Endometrium (tissue), 2 donors: ENCODE data around the gene RPL36A.

Experiments
- FAIRE-seq: peaks from 2 replicates; lab custom pipeline; 2012; peaks lifted over from hg19 to GRCh38; lab: Jason Lieb, UNC
- donor health status: control.
- donor health status: control.

RPL36A gene

DNA sequence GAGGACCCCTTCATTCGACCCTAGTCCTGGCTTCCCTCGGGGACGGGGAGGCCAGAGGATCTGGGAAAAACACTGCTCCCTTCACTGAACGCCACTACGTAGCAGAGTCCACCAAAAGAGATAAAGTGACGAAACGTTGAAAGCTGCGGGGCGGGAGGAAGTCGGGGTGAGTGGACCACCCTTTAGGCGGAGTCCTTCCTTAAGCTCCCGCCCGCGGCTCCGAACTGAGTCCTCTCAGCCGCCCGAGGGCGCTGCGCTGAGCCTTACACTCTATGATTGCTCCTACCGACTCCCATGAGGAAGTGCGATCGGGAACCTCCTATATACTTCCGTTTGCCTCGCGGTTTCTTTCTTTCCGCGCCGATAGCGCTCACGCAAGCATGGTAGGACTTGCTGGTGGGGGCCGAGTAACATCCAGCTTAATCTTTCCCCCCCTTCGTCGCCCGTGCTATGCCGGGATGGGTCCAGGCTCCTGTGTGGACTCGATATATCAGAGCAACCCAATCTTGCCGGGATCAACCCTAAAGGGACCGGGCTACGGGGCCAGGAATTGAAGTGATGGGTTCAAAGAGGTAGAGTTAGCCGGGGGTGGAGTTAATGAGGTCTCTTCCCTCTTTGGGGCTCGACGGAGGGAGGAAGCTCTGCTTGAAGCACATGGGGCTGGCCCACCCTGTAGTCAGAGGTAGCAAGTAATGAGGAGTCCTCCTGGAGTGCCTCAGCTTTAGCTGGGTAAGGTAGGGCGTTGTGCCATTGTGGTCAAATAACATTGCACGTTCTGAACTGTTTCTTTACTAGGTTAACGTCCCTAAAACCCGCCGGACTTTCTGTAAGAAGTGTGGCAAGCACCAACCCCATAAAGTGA is at the start of gene RPL36A:
TSS of gene RPL36A (plus strand) at position 348 of the 862 bp plus-strand sequence. CDS start at position 381, 33 bp downstream.
- FAIRE-seq: no peak

DNA sequence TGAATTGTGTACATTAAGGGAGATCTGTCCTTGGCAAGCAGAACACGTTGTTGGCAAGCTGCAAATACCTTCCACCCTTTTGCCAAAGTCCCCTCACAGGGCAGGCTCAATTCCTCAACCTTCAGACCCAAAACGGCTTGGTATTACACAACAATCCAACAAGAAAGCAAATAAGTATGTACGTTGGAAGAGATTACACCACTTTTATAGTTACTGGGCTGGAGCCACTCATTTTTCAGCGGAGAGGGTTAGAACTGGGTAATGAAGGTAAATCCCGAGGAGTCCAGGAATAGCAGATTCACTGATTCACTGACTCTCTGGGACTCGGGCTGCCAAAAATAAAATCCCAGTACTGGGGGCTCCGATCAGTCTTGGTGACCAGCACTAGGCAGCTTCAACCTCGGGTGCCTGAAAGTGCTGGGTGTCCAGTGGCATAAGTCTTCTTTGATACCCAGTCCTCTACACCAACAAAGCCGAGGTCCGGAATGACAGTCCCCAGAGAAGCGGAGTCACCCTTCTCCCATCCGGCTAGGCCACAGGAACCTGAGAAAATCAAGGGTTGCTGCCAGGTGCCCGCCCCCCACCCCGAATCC is 42.9 kb upstream of the RPL36A start:
- no peak for FAIRE-seq

DNA sequence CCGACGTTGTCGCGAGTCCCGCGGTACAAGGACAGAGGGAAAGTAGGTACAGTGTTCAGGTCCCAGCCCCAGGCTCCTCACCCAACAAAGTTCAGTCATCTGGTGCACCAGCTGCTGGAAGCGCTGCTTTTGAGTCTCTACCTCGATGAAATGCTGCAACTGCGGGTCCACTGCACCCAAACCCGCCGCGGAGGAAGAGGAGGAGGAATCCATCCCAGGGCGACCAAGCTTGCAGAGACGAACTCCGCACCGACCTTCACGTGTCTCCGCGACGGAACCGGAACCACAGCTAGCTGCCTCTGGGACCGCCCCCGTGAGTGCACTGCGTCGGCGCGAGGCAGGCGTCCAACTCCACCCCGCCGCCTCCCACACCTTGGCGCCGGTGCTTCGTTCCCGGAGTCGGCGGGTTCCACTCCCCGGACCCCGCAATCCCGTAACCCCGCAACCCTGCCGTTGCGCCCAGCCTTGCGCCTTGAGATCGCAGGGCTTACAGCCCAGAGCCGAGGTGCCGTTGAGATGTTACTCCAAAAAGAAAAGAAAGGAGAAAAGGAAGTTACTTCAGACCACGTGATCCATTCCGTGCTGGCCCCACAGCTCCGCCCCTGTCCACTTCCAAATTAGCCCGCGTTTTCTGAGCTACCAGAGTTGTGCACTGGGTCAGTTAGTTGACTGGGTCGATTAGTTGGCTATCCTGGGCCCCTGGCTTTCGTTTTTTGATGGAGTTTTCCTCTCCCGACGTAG is 42.2 kb upstream of the RPL36A start, which contains the start of gene TIMM8A:
TSS of gene TIMM8A (minus strand) at position 291 of the 741 bp plus-strand sequence. CDS start at position 213, 78 bp downstream.
- FAIRE-seq: no peak

DNA sequence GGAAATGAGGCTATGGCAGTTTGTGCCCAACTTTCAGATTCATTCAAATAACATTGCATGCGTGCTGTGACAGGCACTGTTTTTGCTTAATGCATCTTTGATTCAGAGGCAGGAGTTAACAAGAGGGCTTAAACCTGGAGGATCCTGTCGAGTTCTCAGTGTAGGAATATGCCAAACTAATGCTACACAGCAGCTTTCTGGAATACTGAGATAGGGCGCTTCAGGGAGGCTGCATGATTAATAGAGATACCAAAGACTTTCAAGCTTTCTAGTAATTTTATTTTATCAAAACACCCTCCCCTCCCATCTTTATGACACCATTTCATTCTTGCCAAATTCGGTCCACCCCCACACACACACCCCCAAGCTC is 41.6 kb upstream of the RPL36A start:
- FAIRE-seq: no peak

DNA sequence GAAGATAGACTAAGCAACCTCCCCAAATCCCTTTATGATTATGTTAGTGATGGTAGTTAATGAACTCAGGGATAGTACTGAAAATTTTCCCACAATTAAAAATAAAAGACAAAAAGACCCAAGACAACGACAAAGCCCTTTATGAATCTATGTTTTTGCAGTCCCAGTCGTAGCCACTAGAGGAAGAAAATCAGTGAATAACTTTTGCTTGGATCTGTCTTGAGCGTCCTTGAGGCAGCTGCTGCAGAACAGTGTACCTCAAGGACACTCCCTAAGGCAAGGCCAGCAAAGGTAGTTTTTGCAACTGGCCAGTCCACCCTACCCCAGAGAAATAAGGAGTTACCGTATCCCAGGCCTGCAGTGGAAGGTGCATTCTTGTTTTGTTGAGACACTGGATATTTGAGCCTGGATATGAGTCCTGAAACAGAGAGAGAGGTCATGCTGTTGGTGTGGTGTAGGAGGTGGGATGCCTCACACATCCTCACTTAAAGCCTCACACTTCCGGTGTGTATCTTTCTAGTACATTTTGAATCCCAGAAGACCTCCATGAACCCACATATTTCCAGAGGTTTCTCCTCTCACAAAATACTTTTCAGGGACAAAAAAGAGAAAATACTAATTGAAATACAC is 33.5 kb upstream of the RPL36A start:
- no peak for FAIRE-seq

DNA sequence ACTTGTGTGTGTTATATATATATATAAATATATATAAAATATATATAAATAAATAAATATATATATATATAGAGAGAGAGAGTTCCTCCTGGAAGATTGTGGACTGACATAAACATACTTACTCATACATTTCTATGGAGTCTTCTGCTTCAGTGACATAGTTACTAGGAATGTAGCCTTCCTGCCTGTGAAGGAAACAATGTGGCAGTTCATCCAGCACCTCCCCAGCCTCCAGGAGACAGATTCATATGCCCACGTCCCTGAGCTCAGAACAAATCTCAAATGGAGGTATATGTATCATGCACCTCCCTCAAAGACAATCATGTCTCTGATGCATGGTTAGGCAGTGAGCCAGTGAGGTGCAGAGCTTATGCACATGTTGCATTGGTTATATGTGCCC is 30.8 kb upstream of the RPL36A start:
- FAIRE-seq: no peak

DNA sequence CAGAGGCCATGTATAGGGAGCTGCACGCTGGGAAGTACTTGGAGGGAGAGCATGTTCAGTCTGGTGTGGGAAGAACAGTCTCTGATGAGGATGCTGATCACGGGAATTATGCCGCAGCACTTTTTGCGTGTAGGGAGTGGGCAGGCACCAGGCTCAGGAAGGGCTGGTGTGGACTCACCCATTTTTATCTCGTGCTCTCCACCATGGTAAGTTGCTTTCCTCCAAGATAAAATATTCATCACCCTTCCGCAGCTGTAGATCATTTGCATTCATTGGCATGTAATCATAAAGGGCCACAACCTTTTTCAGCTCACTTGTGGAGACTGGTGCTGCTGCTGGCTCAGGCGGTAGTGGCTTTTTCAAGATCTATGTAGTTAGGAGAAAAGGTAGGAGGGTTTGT is 30.4 kb upstream of the RPL36A start:
- FAIRE-seq: no peak

DNA sequence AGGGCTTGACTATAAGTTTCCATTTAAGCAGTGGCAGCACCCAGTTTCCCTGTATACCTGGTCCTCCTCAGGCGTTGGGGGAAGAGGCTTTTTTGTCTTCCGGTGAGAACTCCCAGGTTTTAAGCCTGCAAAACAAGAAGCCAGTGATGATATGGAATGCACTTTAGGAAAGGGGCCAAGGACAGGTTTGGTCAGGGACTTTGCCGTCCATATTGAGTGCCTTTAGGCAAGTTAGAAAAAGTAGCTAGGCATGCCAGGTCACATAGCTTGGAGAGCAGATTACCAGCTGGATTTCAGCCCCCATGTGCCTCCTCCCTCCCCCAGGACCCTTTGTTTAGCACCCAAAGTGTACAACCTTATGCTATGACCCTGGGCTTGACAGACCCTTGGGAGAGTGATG is 28.7 kb upstream of the RPL36A start:
- FAIRE-seq: no peak

DNA sequence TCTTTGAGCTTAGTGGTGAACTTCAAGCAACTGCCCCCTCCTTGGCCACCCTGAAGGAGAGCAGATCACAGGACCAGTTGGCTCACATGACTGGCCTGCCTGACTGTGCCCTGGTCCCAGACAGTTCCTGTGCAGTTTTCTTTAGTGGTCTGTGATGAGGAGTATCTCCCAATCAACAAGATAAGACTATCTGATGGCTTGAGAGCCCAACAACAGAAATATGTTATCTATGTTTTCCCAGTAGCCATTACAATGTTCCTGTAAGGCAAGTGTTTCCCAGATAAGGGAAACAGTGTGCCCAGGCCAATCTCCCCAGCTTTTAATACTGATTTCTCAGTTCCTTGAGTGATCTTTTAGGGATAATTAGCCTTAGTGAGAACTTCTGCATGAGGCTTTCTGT is 28.1 kb upstream of the RPL36A start:
- FAIRE-seq: no peak

DNA sequence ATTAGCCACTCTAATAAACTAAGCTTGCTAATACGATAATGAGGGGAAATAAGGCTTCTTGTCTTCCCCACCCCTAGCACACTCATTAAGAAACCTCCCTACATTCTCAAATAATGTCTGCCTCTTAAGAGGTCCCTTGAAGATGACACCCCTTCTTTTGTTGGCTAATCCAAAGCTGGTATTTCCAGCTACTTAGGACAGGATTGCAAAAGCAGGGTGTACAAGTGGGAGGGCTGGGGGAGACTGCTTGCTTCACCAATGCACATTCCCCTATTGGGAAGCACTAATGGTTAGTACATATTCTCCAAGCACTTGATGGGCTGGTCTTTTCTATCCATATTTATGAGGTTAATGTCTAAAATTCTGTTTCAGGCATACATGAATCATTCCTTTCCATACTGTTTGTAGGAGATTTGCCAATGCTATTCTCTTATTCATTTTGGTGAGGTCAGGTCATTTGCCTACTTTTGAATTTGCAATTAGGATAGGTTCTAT is 25.5 kb upstream of the RPL36A start:
- FAIRE-seq: no peak

DNA sequence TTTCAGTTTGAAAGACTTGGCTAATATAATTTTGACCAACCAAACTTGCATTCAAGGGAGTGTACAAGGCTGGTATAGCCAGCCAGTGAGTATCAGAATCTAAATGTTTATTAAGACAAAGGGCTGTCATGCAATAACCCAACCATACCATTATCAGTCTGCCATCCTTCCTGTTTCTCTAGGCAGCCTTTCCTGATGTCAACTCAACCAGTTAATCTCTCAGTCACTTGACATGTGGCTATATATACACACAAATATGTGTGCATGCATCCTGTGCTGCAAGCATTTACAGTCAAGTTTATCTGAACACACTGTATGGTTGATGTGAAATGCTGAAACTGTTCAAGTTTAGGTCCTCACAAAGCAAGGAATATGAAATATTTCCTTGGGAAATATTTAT is 22.0 kb upstream of the RPL36A start:
- no peak for FAIRE-seq

DNA sequence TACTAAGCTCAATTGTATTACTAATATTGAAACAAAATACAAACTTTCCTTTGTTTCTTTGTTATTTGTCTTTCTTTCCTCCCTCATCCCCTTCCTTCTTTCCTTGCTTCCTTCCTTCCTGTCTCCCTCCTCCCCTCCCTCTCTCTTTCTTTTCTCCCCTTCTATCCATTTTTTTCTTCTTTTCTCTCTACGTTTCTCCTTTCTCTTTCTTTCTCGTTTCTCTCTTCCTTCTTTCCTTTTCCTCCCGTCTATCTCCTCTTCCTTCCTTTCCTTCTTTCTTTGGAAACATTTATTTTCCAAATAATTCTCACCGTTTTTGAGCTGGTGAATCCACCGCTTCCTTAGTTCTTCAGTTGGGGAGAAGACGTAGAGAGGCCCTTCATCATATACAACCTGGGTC is 21.1 kb upstream of the RPL36A start:
- FAIRE-seq: no peak

DNA sequence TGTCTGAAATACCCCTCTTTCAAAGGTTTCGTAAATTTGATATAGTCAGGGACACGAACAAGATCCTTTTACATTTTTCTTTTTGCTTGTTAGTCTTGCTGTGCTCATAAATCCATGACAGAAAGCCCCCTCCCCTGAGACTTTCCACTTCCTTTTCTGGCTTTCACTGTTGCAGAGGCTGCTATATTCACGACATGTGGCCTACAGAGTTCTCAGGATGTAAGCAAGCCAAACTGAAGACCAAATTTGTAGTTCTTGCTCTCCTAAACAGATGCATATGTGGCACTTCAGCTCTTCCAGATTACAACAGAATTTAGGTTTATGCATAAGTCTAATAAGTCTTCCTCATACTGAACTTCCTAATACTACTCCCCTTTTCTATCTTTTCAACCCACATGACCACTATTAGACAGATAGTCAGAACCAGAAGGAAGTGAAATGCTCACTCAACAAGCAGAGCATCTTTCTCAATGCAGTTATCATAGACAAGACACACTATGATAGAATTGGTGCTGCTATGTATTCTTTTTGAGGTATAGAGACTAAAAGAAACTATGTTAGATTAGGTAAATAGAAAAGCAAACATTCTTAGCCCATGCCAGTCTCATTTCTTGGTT is 19.8 kb upstream of the RPL36A start:
- FAIRE-seq: no peak

DNA sequence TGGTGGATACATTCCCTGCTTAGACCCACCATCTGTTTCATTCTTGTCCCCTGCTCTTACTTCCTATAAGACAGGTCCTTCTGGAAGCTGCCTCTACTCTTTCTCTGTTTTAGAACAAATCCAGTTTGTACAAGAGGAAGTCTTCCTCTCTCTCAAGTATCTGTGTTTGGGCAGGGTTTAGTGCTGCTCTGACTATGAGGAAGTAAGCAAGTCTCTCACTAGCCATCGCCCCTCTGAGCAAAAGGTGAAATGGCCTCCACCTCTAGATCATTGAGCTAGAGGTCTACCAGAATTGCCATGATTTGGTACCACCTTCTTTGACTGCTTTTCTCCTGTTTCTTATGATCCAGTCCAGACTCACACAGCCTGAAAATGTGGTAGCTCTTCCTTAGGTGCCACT is 13.3 kb upstream of the RPL36A start:
- FAIRE-seq: no peak

DNA sequence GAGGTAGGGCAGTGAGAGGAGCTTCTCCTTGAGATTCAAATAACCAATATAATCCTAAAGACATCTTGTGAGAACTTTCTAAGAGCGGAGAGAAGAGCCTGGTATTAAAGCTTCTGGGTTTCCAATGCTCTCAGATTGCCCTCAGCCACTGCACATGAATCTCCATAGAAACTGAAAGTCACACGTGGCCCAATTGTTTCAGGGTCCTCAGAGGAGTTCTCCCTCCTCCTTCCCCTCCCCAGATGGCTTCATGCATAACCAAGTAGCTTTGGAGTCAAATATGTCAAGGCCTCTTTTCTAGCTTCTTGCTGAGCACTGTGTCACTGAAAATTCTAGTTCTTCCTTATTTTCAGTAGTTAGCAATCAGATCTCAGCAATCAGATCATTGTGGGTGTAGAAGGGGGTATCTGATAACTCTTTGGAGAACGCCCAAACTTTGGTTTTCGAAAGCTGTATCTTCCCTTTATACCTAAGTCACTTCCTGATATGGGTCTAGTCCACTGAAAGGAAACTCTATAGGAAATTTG is 7.1 kb upstream of the RPL36A start:
- no peak for FAIRE-seq

DNA sequence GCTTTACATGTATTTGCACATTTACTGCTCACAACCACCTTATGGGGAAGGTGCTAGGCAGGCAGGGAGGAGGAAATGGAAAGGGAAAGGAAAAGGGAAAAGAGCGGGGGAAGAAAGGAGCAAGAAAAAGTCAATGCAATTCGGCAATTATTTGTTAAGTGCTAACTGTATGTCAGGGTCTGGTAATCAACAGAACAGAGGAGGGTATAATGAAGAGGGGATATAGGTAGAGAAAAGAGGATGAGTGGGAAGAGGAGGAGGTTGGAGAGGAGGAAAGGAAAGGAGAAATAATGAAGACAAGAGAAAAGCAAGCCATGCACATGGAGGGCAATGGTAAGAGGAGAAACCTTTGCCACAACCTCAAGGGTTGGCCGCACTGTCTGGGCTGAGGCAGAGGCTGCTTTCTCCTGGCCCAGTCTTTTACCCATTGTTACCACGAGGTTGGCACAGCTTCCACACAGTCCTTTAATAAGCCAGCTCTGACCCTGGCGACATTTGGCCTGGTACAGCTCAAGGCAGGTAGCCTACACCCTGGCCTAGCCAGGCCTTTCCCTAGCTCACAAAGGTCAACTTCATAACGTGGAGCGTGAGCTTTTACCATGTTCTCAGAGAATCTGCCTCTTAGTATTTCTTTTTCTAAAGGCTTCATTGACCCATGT is 5.7 kb upstream of the RPL36A start:
- FAIRE-seq: no peak

DNA sequence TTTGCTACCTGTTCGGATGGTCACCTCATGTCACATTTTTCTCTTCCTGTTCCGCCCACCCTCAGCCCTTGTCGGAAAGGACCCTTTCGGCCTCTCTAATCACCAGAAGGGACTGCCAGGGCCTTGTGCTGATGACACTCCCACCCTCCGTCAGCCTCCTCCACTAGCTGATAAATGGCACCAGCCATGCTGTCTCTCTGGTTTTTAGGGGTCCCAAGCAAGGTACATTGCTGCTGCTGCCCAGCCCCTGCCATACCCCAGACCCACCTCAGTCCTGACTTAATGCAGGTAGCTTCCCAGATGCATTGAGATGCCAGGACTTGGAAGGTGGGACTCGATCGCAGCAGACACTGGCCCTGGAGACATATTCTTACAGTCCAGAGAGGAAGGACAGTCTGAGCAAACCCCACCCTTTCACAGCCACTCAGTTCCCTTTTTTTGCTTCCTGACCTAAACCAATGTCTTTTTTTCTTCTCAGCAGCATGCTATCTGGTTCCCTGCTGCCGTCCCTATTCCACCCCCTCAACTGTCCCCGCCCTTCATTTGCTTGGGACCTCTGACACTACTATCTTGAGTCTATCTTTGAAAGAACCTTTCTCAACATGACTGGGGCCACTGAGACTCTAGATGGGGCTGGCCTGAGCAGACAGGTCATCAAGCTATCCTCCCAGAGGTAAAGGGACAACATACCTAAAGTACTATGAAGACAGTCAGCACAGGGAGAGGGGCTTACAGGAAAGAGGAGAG is 4.8 kb upstream of the RPL36A start, which contains the start of gene BTK:
TSS of gene BTK (minus strand) at position 397 of the 747 bp plus-strand sequence. CDS start 10,907 bp downstream, outside the sequence.
- no peak for FAIRE-seq

DNA sequence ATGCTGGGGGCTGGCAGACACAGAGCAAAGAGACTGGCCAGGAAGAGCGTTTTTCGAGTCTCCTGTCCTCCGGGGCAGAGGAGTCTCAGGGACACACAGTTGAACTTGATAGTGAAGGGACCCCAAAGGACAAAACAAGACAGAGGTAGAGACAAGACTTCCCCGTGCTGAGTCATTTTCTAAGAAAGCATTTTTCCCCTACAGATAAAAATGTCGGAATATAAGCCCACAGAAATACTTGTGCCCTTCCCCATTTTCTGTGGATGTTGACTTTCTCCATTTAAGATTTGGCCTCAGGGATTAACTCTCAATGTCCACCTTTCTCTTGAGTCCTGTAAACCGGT is 4.3 kb upstream of the RPL36A start:
- FAIRE-seq: no peak

DNA sequence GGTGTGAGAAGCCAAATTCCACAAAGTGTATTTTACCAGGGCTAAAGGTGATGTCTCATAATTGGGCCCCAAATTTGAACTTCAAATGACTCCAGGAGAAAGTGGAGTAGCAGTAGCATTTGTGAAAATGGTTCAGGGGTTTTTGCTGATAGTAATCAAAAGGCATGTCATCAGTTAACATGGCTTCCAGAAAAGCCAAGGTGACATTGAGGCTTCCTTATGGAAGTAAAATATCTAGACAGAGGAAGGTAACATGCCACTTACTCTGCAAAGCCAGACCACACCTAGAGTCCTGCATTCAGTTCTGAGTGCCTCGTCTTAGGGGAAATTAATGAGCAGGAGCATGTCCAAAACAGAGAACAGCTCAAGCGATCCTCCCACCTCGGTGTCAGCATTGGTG is 2.2 kb upstream of the RPL36A start:
- FAIRE-seq: no peak

DNA sequence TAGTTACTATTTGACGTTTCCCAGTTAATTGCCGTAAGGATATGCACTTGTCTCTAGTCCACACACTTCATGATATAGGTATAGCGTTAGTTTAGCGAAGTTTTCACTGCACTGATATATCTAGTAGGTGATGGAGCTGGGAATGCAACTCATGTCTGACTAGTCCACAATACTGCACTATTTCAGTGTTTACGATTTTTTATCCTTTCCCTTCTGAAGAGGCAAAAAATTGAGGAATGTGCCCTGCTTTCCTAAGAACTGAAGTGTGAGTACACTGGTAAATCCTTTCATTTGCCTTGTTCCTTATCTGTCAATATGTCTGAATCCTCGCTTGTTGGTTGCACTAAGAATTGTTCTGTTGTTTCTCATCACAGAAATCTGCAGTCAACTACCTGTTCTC is 1.0 kb downstream of the RPL36A start:
- FAIRE-seq: no peak
